ENCODE results near the gene RASSF5.
A peak's percentile ranks its signal among the peaks of the same experiment; 100 is the strongest.
"Not testable (repeated sequence)": the region's sequence is repeated elsewhere in the genome, so short reads cannot be mapped to it uniquely, and the experiment has no call there.

The RASSF5 gene

GRCh38 chr1:206479183-206480125 lies 27.9 kb upstream of the RASSF5 start:
- Histone ChIP-seq H3K27ac (ENCODE audit: low read length) (no peak overlapping the region), H2AFZ (ENCODE audit: low read depth, low read length) (no peak overlapping the region), H3K9me3 (ENCODE audit: insufficient read depth, low read length) (no peaks in the 10 kb centered on the region), H3K79me2 (ENCODE audit: low read length) (no peaks in the 10 kb centered on the region), H3K4me3 (ENCODE audit: low read length) (no peak overlapping the region), H3K4me2 (ENCODE audit: low read length) (no peak overlapping the region), H3K4me1 (ENCODE audit: low read length) (peaks cover 11% of the 10 kb centered on the region), H3K27me3 (ENCODE audit: low read depth, low read length) (no peaks in the 10 kb centered on the region), H3K9ac (ENCODE audit: low read length) (no peak overlapping the region), H3K36me3 (replicated peaks; ENCODE audit: low read depth, low read length) (peaks cover 45% of the 10 kb centered on the region), H4K20me1 (ENCODE audit: insufficient read depth, low read length) (no peaks in the 10 kb centered on the region; the same call in 1 of the 2 replicates)
- TF ChIP-seq CTCF (IDR thresholded peaks at IDR 0.05; ENCODE audit: low read depth, low read length) (peak; percentile 94), EZH2phosphoT487 (IDR thresholded peaks at IDR 0.05; ENCODE audit: low read depth) (no peak)

GRCh38 chr1:206480211-206480610 lies 27.1 kb upstream of the RASSF5 start:
- Histone ChIP-seq H3K27me3 (ENCODE audit: low read depth, low read length) (no peaks in the 10 kb centered on the region), H3K4me3 (ENCODE audit: low read length) (no peak overlapping the region), H4K20me1 (ENCODE audit: insufficient read depth, low read length) (no peaks in the 10 kb centered on the region; the same call in 1 of the 2 replicates), H3K4me1 (ENCODE audit: low read length) (peaks cover 11% of the 10 kb centered on the region), H3K27ac (ENCODE audit: low read length) (no peak overlapping the region), H3K36me3 (replicated peaks; ENCODE audit: low read depth, low read length) (peaks cover 40% of the 10 kb centered on the region), H3K9ac (ENCODE audit: low read length) (no peak overlapping the region), H3K79me2 (ENCODE audit: low read length) (no peaks in the 10 kb centered on the region), H3K4me2 (ENCODE audit: low read length) (no peak overlapping the region), H3K9me3 (ENCODE audit: insufficient read depth, low read length) (no peaks in the 10 kb centered on the region), H2AFZ (ENCODE audit: low read depth, low read length) (no peak overlapping the region)
- no peak for TF ChIP-seq CTCF (IDR thresholded peaks at IDR 0.05; ENCODE audit: low read depth, low read length)
- TF ChIP-seq EZH2phosphoT487 (IDR thresholded peaks at IDR 0.05; ENCODE audit: low read depth), result no peak

GRCh38 chr1:206482611-206483010 lies 24.7 kb upstream of the RASSF5 start:
- no peak overlapping the region for H3K4me3 ChIP-seq (ENCODE audit: low read length)
- no peaks in the 10 kb centered on the region for H3K9me3 ChIP-seq (ENCODE audit: insufficient read depth, low read length)
- H4K20me1 ChIP-seq (ENCODE audit: insufficient read depth, low read length), result no peaks in the 10 kb centered on the region; the same call in 1 of the 2 replicates
- no peak overlapping the region for H3K27ac ChIP-seq (ENCODE audit: low read length)
- H3K4me1 ChIP-seq (ENCODE audit: low read length), result peaks cover 11% of the 10 kb centered on the region
- no peak overlapping the region for H3K4me2 ChIP-seq (ENCODE audit: low read length)
- H3K79me2 ChIP-seq (ENCODE audit: low read length), result no peaks in the 10 kb centered on the region
- TF ChIP-seq EZH2phosphoT487 (IDR thresholded peaks at IDR 0.05; ENCODE audit: low read depth), result no peak
- TF ChIP-seq CTCF (IDR thresholded peaks at IDR 0.05; ENCODE audit: low read depth, low read length), result no peak
- H3K27me3 ChIP-seq (ENCODE audit: low read depth, low read length), result no peaks in the 10 kb centered on the region
- no peak overlapping the region for H2AFZ ChIP-seq (ENCODE audit: low read depth, low read length)
- no peak overlapping the region for H3K9ac ChIP-seq (ENCODE audit: low read length)
- H3K36me3 ChIP-seq (replicated peaks; ENCODE audit: low read depth, low read length), result peaks cover 34% of the 10 kb centered on the region

GRCh38 chr1:206483864-206484263 lies 23.5 kb upstream of the RASSF5 start:
- not testable (repeated sequence) for H3K4me3 ChIP-seq (ENCODE audit: low read length); H3K9me3 ChIP-seq (ENCODE audit: insufficient read depth, low read length); H3K27me3 ChIP-seq (ENCODE audit: low read depth, low read length); H4K20me1 ChIP-seq (ENCODE audit: insufficient read depth, low read length); H3K9ac ChIP-seq (ENCODE audit: low read length); H3K27ac ChIP-seq (ENCODE audit: low read length); H3K79me2 ChIP-seq (ENCODE audit: low read length); H3K4me2 ChIP-seq (ENCODE audit: low read length); H2AFZ ChIP-seq (ENCODE audit: low read depth, low read length)
- H3K36me3 ChIP-seq (replicated peaks; ENCODE audit: low read depth, low read length), result peaks cover 30% of the 10 kb centered on the region
- H3K4me1 ChIP-seq (ENCODE audit: low read length), result peaks cover 11% of the 10 kb centered on the region
